Activated naive CD4-positive, alpha-beta T cell treated with anti-CD3 and anti-CD28 coated beads for 36 hours (primary cell): ENCODE data around the gene AGFG2. TPM values are rescaled to one million over a fixed set of nuclear protein-coding genes. Genes with fewer than 3 reads are reported as not detected.
A peak's percentile ranks its signal among the peaks of the same experiment; 100 is the strongest.
"Not testable (repeated sequence)": the region's sequence is repeated elsewhere in the genome, so short reads cannot be mapped to it uniquely, and the experiment has no call there.

ENCODE experiments used
- CTCF ChIA-PET: fragments of 350-600 bp; sonication (Branson Sonifier 250); formaldehyde crosslinking; loops from one replicate; lab custom pipeline; 2021; ENCODE audit warnings: antibody characterized with exemption; lab: Charles Lee
- DNase-seq: peaks from one replicate; pipeline ENCODE4 v3.0.0-alpha.2; 2020
- H3K27ac Mint-ChIP-seq: one replicate; pipeline ENCODE4 v1.8.0; 2021; ENCODE audit warnings: mild to moderate bottlenecking, mixed read lengths
- H3K27me3 Mint-ChIP-seq: one replicate; pipeline ENCODE4 v1.8.0; 2021; ENCODE audit warnings: low read depth, mixed read lengths
- H3K36me3 Mint-ChIP-seq: one replicate; pipeline ENCODE4 v1.8.0; 2021; ENCODE audit warnings: low read depth, mixed read lengths
- H3K4me1 Mint-ChIP-seq: one replicate; pipeline ENCODE4 v1.8.0; 2021; ENCODE audit warnings: low read depth, mixed read lengths
- H3K4me3 Mint-ChIP-seq: one replicate; pipeline ENCODE4 v1.8.0; 2021; ENCODE audit warnings: mild to moderate bottlenecking, moderate library complexity, mixed read lengths
- H3K9me3 Mint-ChIP-seq: one replicate; pipeline ENCODE4 v1.8.0; 2021; ENCODE audit warnings: mixed read lengths
- intact Hi-C: fragments of 100-400 bp; cut with micrococcal nuclease; formaldehyde crosslinking; loops from one replicate; pipeline ENCODE4 v1.15.1; 2023
- total RNA-seq, 2 experiments: library from RNA; stranded (reverse); gene quantifications; one replicate each; pipeline ENCODE4 v1.2.3, GENCODE V29; 2021

Gene AGFG2
- total RNA-seq, 2 experiments from 2014 or later, result 23.4 to 23.9 TPM

- CTCF ChIA-PET, H3K27me3 Mint-ChIP-seq, H3K27ac Mint-ChIP-seq, intact Hi-C loops, H3K4me3 Mint-ChIP-seq, DNase-seq, H3K36me3 Mint-ChIP-seq, H3K9me3 Mint-ChIP-seq: not testable (repeated sequence)
- peaks cover 17% of the 10 kb centered on the region for H3K4me1 Mint-ChIP-seq
These were observed 15.8 kb upstream of the AGFG2 start for GRCh38 chr7:100523192-100523591.

- H3K36me3 Mint-ChIP-seq, H3K27ac Mint-ChIP-seq, DNase-seq, H3K4me3 Mint-ChIP-seq, H3K9me3 Mint-ChIP-seq, H3K27me3 Mint-ChIP-seq, intact Hi-C loops: not testable (repeated sequence)
- peaks cover 18% of the 10 kb centered on the region for H3K4me1 Mint-ChIP-seq
- CTCF ChIA-PET, result interaction anchor here (1.3 to 1.5 kb wide), 2 partner anchors 31 to 45 kb away, joined by 3 to 7 read pairs; no protein-coding TSS in a partner anchor
These were observed 10.7 kb upstream of the AGFG2 start for GRCh38 chr7:100528108-100528866.

- Mint-ChIP-seq H3K9me3 (no peaks in the 10 kb centered on the region), H3K36me3 (no peaks in the 10 kb centered on the region), H3K4me3 (no peak overlapping the region), H3K27me3 (no peaks in the 10 kb centered on the region), H3K4me1 (peaks cover 8% of the 10 kb centered on the region), H3K27ac (no peak overlapping the region)
- intact Hi-C loops, result no loop called here
- no peak for DNase-seq
- CTCF ChIA-PET, result interaction anchor here (0.6 kb wide), 1 partner anchor 259 kb away, joined by 5 read pairs; no protein-coding TSS in a partner anchor
These were observed 6.6 kb upstream of the AGFG2 start for GRCh38 chr7:100532165-100533022.

GRCh38 chr7:100535982-100536381, 3.0 kb upstream of the AGFG2 start:
- CTCF ChIA-PET, result interaction anchor here (0.6 to 3.9 kb wide), 6 partner anchors 14 to 1838 kb away, joined by 3 to 16 read pairs (median 4); no protein-coding TSS in a partner anchor
- H3K36me3 Mint-ChIP-seq, H3K27me3 Mint-ChIP-seq, intact Hi-C loops, H3K4me3 Mint-ChIP-seq, H3K27ac Mint-ChIP-seq, DNase-seq, H3K9me3 Mint-ChIP-seq: not testable (repeated sequence)
- H3K4me1 Mint-ChIP-seq, result peaks cover 10% of the 10 kb centered on the region

- CTCF ChIA-PET, result interaction anchor here (3.9 kb wide), 1 partner anchor 23 kb away, joined by 16 read pairs; no protein-coding TSS in a partner anchor
- H3K27me3 Mint-ChIP-seq, H3K36me3 Mint-ChIP-seq, H3K27ac Mint-ChIP-seq, DNase-seq, intact Hi-C loops, H3K4me3 Mint-ChIP-seq, H3K9me3 Mint-ChIP-seq: not testable (repeated sequence)
- peaks cover 18% of the 10 kb centered on the region for H3K4me1 Mint-ChIP-seq
These were observed 2.3 kb upstream of the AGFG2 start for GRCh38 chr7:100536695-100537094.

GRCh38 chr7:100538348-100538653, 702 bp upstream of the AGFG2 start:
- H3K36me3 Mint-ChIP-seq, result peaks cover 6% of the 10 kb centered on the region
- peaks cover 34% of the 10 kb centered on the region for H3K4me1 Mint-ChIP-seq

GRCh38 chr7:100539436-100540006, 518 bp downstream of the AGFG2 start:
- Mint-ChIP-seq H3K36me3 (peaks cover 6% of the 10 kb centered on the region), H3K27ac (peak overlapping the region; percentile 87), H3K4me3 (peak overlapping the region; percentile 97), H3K27me3 (no peaks in the 10 kb centered on the region), H3K9me3 (no peaks in the 10 kb centered on the region), H3K4me1 (peaks cover 46% of the 10 kb centered on the region)
- intact Hi-C loops, result loop anchor here (1.0 to 2.0 kb wide), 3 partner anchors 47 to 111 kb away; partner anchors contain the start of genes FBXO24, LRCH4, MEPCE and MOSPD3
- DNase-seq, result no peak
- CTCF ChIA-PET, result interaction anchor here (0.7 to 2.0 kb wide), 4 partner anchors 21 to 70 kb away, joined by 4 to 6 read pairs (median 5); no protein-coding TSS in a partner anchor

More at GRCh38 chr7:100538348-100538653, 702 bp upstream of the AGFG2 start:
- Mint-ChIP-seq H3K9me3 (no peaks in the 10 kb centered on the region), H3K27ac (peak overlapping the region; percentile 91), H3K27me3 (no peaks in the 10 kb centered on the region), H3K4me3 (peak overlapping the region; percentile 97)
- intact Hi-C loops, result loop anchor here (1.0 to 2.0 kb wide), 3 partner anchors 8 to 110 kb away; partner anchors contain the start of genes MEPCE and ZCWPW1
- CTCF ChIA-PET, result interaction anchor here (1.1 to 2.0 kb wide), 3 partner anchors 22 to 69 kb away, joined by 3 to 5 read pairs (median 4); no protein-coding TSS in a partner anchor
- DNase-seq, result no peak

GRCh38 chr7:100540073-100540723, 1.2 kb downstream of the AGFG2 start:
- Mint-ChIP-seq H3K4me3 (peak overlapping the region; percentile 97), H3K27me3 (no peaks in the 10 kb centered on the region), H3K9me3 (no peaks in the 10 kb centered on the region), H3K4me1 (peaks cover 53% of the 10 kb centered on the region), H3K27ac (peak overlapping the region; percentile 48), H3K36me3 (peaks cover 6% of the 10 kb centered on the region)
- no peak for DNase-seq
- intact Hi-C loops, result no loop called here
- CTCF ChIA-PET, result interaction anchor here (0.7 to 1.4 kb wide), 2 partner anchors 48 to 58 kb away, joined by 5 to 6 read pairs; no protein-coding TSS in a partner anchor

GRCh38 chr7:100541309-100541708, 2.3 kb downstream of the AGFG2 start:
- H3K27me3 Mint-ChIP-seq, H3K9me3 Mint-ChIP-seq, intact Hi-C loops, DNase-seq, H3K36me3 Mint-ChIP-seq: not testable (repeated sequence)
- peak overlapping the region; percentile 0 for H3K4me3 Mint-ChIP-seq
- CTCF ChIA-PET, result interaction anchor here (1.6 to 2.8 kb wide), 4 partner anchors 18 to 58 kb away, joined by 5 to 25 read pairs (median 8); partner anchors contain the start of gene NYAP1
- peaks cover 63% of the 10 kb centered on the region for H3K4me1 Mint-ChIP-seq
- H3K27ac Mint-ChIP-seq, result peak overlapping the region; percentile 95

- Mint-ChIP-seq H3K36me3 (peaks cover 7% of the 10 kb centered on the region), H3K4me1 (peaks cover 80% of the 10 kb centered on the region)
- CTCF ChIA-PET, result interaction anchor here (1.4 to 6.7 kb wide), 4 partner anchors 16 to 74 kb away, joined by 4 to 82 read pairs (median 17); partner anchors contain the start of gene NYAP1
These were observed 4.6 kb downstream of the AGFG2 start for GRCh38 chr7:100543586-100543985.

GRCh38 chr7:100544386-100544785, 5.4 kb downstream of the AGFG2 start:
- no peaks in the 10 kb centered on the region for H3K9me3 Mint-ChIP-seq
- peak overlapping the region; percentile 95 for H3K27ac Mint-ChIP-seq
- peaks cover 88% of the 10 kb centered on the region for H3K4me1 Mint-ChIP-seq
- CTCF ChIA-PET, result interaction anchor here (0.6 to 6.7 kb wide), 7 partner anchors 9 to 309 kb away, joined by 3 to 82 read pairs (median 3); no protein-coding TSS in a partner anchor
- peak overlapping the region; percentile 59 for H3K4me3 Mint-ChIP-seq
- intact Hi-C loops, result loop anchor here (2.0 kb wide), 1 partner anchor 66 kb away; the partner anchor contains the start of gene TSC22D4
- H3K36me3 Mint-ChIP-seq, result peaks cover 14% of the 10 kb centered on the region
- DNase-seq, result no peak
- H3K27me3 Mint-ChIP-seq, result no peaks in the 10 kb centered on the region

More at GRCh38 chr7:100543586-100543985, 4.6 kb downstream of the AGFG2 start:
- intact Hi-C loops, result no loop called here
- no peaks in the 10 kb centered on the region for H3K9me3 Mint-ChIP-seq
- no peak overlapping the region for H3K4me3 Mint-ChIP-seq
- peak overlapping the region; percentile 95 for H3K27ac Mint-ChIP-seq
- DNase-seq, result no peak
- no peaks in the 10 kb centered on the region for H3K27me3 Mint-ChIP-seq
